HepG2 (cell line): Measurements from ENCODE around the gene STH. TPM values are rescaled to one million over a fixed set of nuclear protein-coding genes. Genes with fewer than 3 reads are reported as not detected.
A peak's percentile ranks its signal among the peaks of the same experiment; 100 is the strongest.

Source experiments
- HIC2 ChIP-seq: sonication (generic); formaldehyde crosslinking; IDR thresholded peaks from 2 replicates; pipeline ENCODE4 v1.9.0; 2022; ENCODE audit warnings: low read depth, missing genetic modification reagents
- KLF11 ChIP-seq: IDR thresholded peaks from 2 replicates; pipeline ENCODE4 v1.6.1; 2016; ENCODE audit warnings: missing compliant biosample characterization
- PHF21A ChIP-seq: sonication (generic); formaldehyde crosslinking; IDR thresholded peaks from 2 replicates; pipeline ENCODE4 v1.5.0; 2020; ENCODE audit warnings: mild to moderate bottlenecking, missing genetic modification reagents
- U2AF1 ChIP-seq: fragments of 200-400 bp; formaldehyde crosslinking; optimal IDR thresholded peaks from 2 replicates; pipeline ENCODE3; 2017; ENCODE audit warnings: mild to moderate bottlenecking, low read depth, low read length
- U2AF2 ChIP-seq: fragments of 200-400 bp; formaldehyde crosslinking; IDR thresholded peaks from 2 replicates; pipeline ENCODE4 v1.6.1; 2017; ENCODE audit warnings: low read depth, mild to moderate bottlenecking, low read length
- UBTF ChIP-seq: sonication (generic); formaldehyde crosslinking; IDR thresholded peaks from 2 replicates; pipeline ENCODE4 v1.4.0; 2020; ENCODE audit warnings: mild to moderate bottlenecking, missing genetic modification reagents
- ZHX1 ChIP-seq: sonication (generic); formaldehyde crosslinking; IDR thresholded peaks from 2 replicates; pipeline ENCODE4 v1.8.1; 2022; ENCODE audit warnings: low read depth, mild to moderate bottlenecking, missing genetic modification reagents
- ZKSCAN8 ChIP-seq: IDR thresholded peaks from 2 replicates; pipeline ENCODE4 v1.6.1; 2016; ENCODE audit warnings: borderline replicate concordance, missing genetic modification reagents, missing compliant biosample characterization
- ZMAT3 ChIP-seq: sonication (generic); formaldehyde crosslinking; conservative IDR thresholded peaks from 2 replicates; pipeline ENCODE4 v1.7.0; 2021; ENCODE audit warnings: missing genetic modification reagents
- ZNF616 ChIP-seq: sonication (generic); formaldehyde crosslinking; IDR thresholded peaks from 2 replicates; pipeline ENCODE4 v1.5.0; 2020; ENCODE audit warnings: low read depth, mild to moderate bottlenecking, missing genetic modification reagents
- ZNF747 ChIP-seq: sonication (generic); formaldehyde crosslinking; IDR thresholded peaks from 2 replicates; pipeline ENCODE4 v1.8.1; 2023; ENCODE audit warnings: missing genetic modification reagents, mild to moderate bottlenecking, borderline replicate concordance
- ZNF776 ChIP-seq: sonication (generic); formaldehyde crosslinking; IDR thresholded peaks from 2 replicates; pipeline ENCODE4 v1.4.0; 2020; ENCODE audit warnings: mild to moderate bottlenecking, missing genetic modification reagents
- ZSCAN25 ChIP-seq: sonication (generic); formaldehyde crosslinking; IDR thresholded peaks from 2 replicates; pipeline ENCODE4 v1.8.0; 2022; ENCODE audit warnings: mild to moderate bottlenecking, missing genetic modification reagents
- polyA plus RNA-seq, 8 experiments: library from polyadenylated mRNA; depleted of rRNA in 3 of 8; stranded (reverse) in 7 of 8; unstranded in 1 of 8; fragments of >200 nt; fragmentation: Illumina TruSeq in 4 of 8; extraction: Trizol in 4 of 8; gene quantifications; 2 replicates each; pipeline versions ENCODE4 v1.2.1 to v1.2.3, GENCODE V29; 2011 to 2016; ENCODE audit warnings: low read depth in 4 of 8, missing spikeins in 1 of 8, mixed read lengths in 1 of 8; ENCODE audit not compliant: insufficient read depth in 1 of 8
- total RNA-seq, 5 experiments: library from RNA; depleted of rRNA; stranded (reverse); fragments of >200 nt; fragmentation: Illumina TruSeq; extraction: Trizol; gene quantifications; 2 replicates each; pipeline ENCODE4 v1.2.3, GENCODE V29; 2016; ENCODE audit warnings: low read depth in 1 of 5
- TF ChIP-seq, protein P1 (sequence below): sonication (generic); formaldehyde crosslinking; conservative IDR thresholded peaks from 2 replicates; pipeline ENCODE4 v1.8.1; 2023; ENCODE audit warnings: missing genetic modification reagents
- TF ChIP-seq, protein P2 (sequence below): IDR thresholded peaks from 2 replicates; pipeline ENCODE4 v1.6.1; 2016; ENCODE audit warnings: mild to moderate bottlenecking
- TF ChIP-seq, protein P3 (sequence below): sonication (generic); formaldehyde crosslinking; IDR thresholded peaks from 2 replicates; pipeline ENCODE4 v1.4.0; 2020; ENCODE audit warnings: missing genetic modification reagents

STH gene
- total and polyA plus RNA-seq, 2 of the 13 experiments (the other 11 are each of a cell fraction or from before 2014, with no cell fraction given): not detected

DNA sequence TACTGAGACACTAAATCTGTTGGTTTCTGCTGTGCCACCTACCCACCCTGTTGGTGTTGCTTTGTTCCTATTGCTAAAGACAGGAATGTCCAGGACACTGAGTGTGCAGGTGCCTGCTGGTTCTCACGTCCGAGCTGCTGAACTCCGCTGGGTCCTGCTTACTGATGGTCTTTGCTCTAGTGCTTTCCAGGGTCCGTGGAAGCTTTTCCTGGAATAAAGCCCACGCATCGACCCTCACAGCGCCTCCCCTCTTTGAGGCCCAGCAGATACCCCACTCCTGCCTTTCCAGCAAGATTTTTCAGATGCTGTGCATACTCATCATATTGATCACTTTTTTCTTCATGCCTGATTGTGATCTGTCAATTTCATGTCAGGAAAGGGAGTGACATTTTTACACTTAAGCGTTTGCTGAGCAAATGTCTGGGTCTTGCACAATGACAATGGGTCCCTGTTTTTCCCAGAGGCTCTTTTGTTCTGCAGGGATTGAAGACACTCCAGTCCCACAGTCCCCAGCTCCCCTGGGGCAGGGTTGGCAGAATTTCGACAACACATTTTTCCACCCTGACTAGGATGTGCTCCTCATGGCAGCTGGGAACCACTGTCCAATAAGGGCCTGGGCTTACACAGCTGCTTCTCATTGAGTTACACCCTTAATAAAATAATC lies 14.6 kb downstream of the STH start (continued):
- TF ChIP-seq UBTF: no peak
- TF ChIP-seq, protein P1, sequence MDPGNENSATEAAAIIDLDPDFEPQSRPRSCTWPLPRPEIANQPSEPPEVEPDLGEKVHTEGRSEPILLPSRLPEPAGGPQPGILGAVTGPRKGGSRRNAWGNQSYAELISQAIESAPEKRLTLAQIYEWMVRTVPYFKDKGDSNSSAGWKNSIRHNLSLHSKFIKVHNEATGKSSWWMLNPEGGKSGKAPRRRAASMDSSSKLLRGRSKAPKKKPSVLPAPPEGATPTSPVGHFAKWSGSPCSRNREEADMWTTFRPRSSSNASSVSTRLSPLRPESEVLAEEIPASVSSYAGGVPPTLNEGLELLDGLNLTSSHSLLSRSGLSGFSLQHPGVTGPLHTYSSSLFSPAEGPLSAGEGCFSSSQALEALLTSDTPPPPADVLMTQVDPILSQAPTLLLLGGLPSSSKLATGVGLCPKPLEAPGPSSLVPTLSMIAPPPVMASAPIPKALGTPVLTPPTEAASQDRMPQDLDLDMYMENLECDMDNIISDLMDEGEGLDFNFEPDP (CRISPR knock-in tag): 0 out of 2 replicates have a peak, but pooled peaks have one; percentile 29
- no peak for TF ChIP-seq U2AF1
- no peak for TF ChIP-seq U2AF2
- TF ChIP-seq, protein P2, sequence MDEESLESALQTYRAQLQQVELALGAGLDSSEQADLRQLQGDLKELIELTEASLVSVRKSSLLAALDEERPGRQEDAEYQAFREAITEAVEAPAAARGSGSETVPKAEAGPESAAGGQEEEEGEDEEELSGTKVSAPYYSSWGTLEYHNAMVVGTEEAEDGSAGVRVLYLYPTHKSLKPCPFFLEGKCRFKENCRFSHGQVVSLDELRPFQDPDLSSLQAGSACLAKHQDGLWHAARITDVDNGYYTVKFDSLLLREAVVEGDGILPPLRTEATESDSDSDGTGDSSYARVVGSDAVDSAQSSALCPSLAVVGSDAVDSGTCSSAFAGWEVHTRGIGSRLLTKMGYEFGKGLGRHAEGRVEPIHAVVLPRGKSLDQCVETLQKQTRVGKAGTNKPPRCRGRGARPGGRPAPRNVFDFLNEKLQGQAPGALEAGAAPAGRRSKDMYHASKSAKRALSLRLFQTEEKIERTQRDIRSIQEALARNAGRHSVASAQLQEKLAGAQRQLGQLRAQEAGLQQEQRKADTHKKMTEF (CRISPR knock-in tag): peak; percentile 43; the same call in 1 of the 2 replicates
- TF ChIP-seq ZKSCAN8 (CRISPR knock-in tag): no peak
- 0 out of 2 replicates have a peak, but pooled peaks have one; percentile 13 for TF ChIP-seq ZNF616 (CRISPR knock-in tag)
- no peak for TF ChIP-seq ZNF776 (CRISPR knock-in tag)
- 0 out of 2 replicates have a peak, but pooled peaks have one; percentile 14 for TF ChIP-seq ZHX1 (CRISPR knock-in tag)
- no peak; the same call in 1 of the 2 replicates for TF ChIP-seq HIC2
- TF ChIP-seq ZSCAN25 (CRISPR knock-in tag): 0 out of 2 replicates have a peak, but pooled peaks have one; percentile 25
- TF ChIP-seq PHF21A (CRISPR knock-in tag): peak; percentile 69; the same call in 1 of the 2 replicates
- TF ChIP-seq, protein P3, sequence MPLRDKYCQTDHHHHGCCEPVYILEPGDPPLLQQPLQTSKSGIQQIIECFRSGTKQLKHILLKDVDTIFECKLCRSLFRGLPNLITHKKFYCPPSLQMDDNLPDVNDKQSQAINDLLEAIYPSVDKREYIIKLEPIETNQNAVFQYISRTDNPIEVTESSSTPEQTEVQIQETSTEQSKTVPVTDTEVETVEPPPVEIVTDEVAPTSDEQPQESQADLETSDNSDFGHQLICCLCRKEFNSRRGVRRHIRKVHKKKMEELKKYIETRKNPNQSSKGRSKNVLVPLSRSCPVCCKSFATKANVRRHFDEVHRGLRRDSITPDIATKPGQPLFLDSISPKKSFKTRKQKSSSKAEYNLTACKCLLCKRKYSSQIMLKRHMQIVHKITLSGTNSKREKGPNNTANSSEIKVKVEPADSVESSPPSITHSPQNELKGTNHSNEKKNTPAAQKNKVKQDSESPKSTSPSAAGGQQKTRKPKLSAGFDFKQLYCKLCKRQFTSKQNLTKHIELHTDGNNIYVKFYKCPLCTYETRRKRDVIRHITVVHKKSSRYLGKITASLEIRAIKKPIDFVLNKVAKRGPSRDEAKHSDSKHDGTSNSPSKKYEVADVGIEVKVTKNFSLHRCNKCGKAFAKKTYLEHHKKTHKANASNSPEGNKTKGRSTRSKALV (CRISPR knock-in tag): 0 out of 2 replicates have a peak, but pooled peaks have one; percentile 36
- no peak for TF ChIP-seq ZMAT3 (CRISPR knock-in tag)
- TF ChIP-seq ZNF747 (CRISPR knock-in tag): no peak
- no peak for TF ChIP-seq KLF11
